Activated CD4-positive, alpha-beta T cell treated with anti-CD3 and anti-CD28 coated beads for 24 hours (primary cell): ENCODE measurements around the gene FAM229B.
"Not testable (repeated sequence)": the region's sequence is repeated elsewhere in the genome, so short reads cannot be mapped to it uniquely, and the experiment has no call there.

ENCODE experiments used
- DNase-seq, 2 donors: peaks; one replicate each; pipeline ENCODE4 v3.0.0-alpha.2; 2020; ENCODE audit warnings: low read depth in 2 of 2

FAM229B gene

GRCh38 chr6:112062966-112063365 lies 24.4 kb upstream of the FAM229B start:
- DNase-seq, result no peak

GRCh38 chr6:112065426-112065986 lies 21.9 kb upstream of the FAM229B start:
- DNase-seq, result no peak

- DNase-seq, result no peak
Measured at GRCh38 chr6:112066606-112067005, 20.8 kb upstream of the FAM229B start.

GRCh38 chr6:112081569-112081968 lies 5.8 kb upstream of the FAM229B start:
- no peak for DNase-seq

GRCh38 chr6:112085286-112086065 lies 1.9 kb upstream of the FAM229B start:
- DNase-seq, result no peak

- DNase-seq, result no peak
Measured at GRCh38 chr6:112086744-112087135, 651 bp upstream of the FAM229B start.

GRCh38 chr6:112087916-112088315 lies 525 bp downstream of the FAM229B start:
- no peak for DNase-seq

- DNase-seq, result no peak
Measured at GRCh38 chr6:112096901-112097300, 9.5 kb downstream of the FAM229B start.

- DNase-seq, result no peak
Measured at GRCh38 chr6:112100561-112100960, 13.2 kb downstream of the FAM229B start.

GRCh38 chr6:112106026-112106425 lies 18.6 kb downstream of the FAM229B start:
- not testable (repeated sequence) for DNase-seq

- DNase-seq, result no peak
Measured at GRCh38 chr6:112106562-112106961, 19.2 kb downstream of the FAM229B start.

GRCh38 chr6:112109262-112109661 lies 21.9 kb downstream of the FAM229B start:
- DNase-seq, result no peak

- DNase-seq, result no peak
Measured at GRCh38 chr6:112113431-112113830, 26.0 kb downstream of the FAM229B start.

GRCh38 chr6:112113918-112114317 lies 26.5 kb downstream of the FAM229B start:
- no peak for DNase-seq

- DNase-seq, result no peak
Measured at GRCh38 chr6:112114577-112115223, 27.3 kb downstream of the FAM229B start.

- DNase-seq, result no peak
Measured at GRCh38 chr6:112116221-112116620, 28.8 kb downstream of the FAM229B start.

- DNase-seq, result no peak
Measured at GRCh38 chr6:112117554-112117953, 30.2 kb downstream of the FAM229B start.

- no peak for DNase-seq
Measured at GRCh38 chr6:112118034-112118433, 30.6 kb downstream of the FAM229B start.

GRCh38 chr6:112122756-112123155 lies 35.4 kb downstream of the FAM229B start:
- no peak for DNase-seq

GRCh38 chr6:112123982-112124381 lies 36.6 kb downstream of the FAM229B start:
- no peak for DNase-seq

GRCh38 chr6:112128208-112128607 lies 40.8 kb downstream of the FAM229B start:
- DNase-seq, result no peak

GRCh38 chr6:112130878-112131277 lies 43.5 kb downstream of the FAM229B start:
- no peak for DNase-seq

GRCh38 chr6:112139052-112139451 lies 51.7 kb downstream of the FAM229B start:
- DNase-seq, result no peak
